Uterus (tissue), 2 donors: ENCODE measurements around the gene BTBD18.

Source experiments
- POLR2A ChIP-seq, 2 donors: fragments of 450-650 bp; IDR thresholded peaks; one replicate each; pipeline ENCODE4 v1.6.1; 2016; ENCODE audit warnings: antibody characterized with exemption in 2 of 2, mild to moderate bottlenecking in 1 of 2, moderate library complexity in 1 of 2
- TF ChIP-seq, protein P1 (sequence below), 4 experiments: fragments of 200-600 bp in 2 of 4; fragments of 450-650 bp in 2 of 4; sonication (generic) in 2 of 4; IDR thresholded peaks; one replicate each; pipeline ENCODE4 v1.5.1; 2016 to 2019; ENCODE audit warnings: antibody characterized with exemption in 4 of 4, mild to moderate bottlenecking in 2 of 4, moderate library complexity in 1 of 4

DNA sequence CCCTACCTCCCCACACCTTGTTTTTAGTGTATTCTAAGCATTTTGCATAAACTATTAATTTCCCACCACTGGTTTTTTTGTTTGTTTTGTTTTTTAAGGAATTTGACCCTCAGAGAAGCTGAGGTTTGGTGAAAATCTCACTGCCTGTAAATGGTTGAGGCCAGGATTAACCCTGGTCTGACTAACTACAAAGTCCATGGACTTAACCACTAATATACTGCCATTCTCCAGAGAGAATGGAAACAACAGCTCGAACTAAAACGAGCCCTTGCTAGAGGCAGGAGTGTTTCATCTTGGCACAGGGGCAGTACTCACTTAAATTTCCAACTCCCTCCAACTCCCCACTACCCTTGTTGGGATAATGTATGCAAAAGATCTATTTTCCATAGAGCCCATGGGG lies 12.9 kb upstream of the BTBD18 start:
- TF ChIP-seq, protein P1, sequence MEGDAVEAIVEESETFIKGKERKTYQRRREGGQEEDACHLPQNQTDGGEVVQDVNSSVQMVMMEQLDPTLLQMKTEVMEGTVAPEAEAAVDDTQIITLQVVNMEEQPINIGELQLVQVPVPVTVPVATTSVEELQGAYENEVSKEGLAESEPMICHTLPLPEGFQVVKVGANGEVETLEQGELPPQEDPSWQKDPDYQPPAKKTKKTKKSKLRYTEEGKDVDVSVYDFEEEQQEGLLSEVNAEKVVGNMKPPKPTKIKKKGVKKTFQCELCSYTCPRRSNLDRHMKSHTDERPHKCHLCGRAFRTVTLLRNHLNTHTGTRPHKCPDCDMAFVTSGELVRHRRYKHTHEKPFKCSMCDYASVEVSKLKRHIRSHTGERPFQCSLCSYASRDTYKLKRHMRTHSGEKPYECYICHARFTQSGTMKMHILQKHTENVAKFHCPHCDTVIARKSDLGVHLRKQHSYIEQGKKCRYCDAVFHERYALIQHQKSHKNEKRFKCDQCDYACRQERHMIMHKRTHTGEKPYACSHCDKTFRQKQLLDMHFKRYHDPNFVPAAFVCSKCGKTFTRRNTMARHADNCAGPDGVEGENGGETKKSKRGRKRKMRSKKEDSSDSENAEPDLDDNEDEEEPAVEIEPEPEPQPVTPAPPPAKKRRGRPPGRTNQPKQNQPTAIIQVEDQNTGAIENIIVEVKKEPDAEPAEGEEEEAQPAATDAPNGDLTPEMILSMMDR (IDR thresholded peaks at IDR 0.05) = no peak
- TF ChIP-seq POLR2A (IDR thresholded peaks at IDR 0.05) = no peak
